22Rv1 (cell line): ENCODE results near the gene S100A13.
"Not testable (repeated sequence)": the region's sequence is repeated elsewhere in the genome, so short reads cannot be mapped to it uniquely, and the experiment has no call there.

Experiments
- H3K27ac ChIP-seq: fragments of 450-650 bp; 2 replicates; pipeline ENCODE4 v1.5.1; 2017
- ZFX ChIP-seq: fragments of 450-650 bp; IDR thresholded peaks from 2 replicates; pipeline ENCODE4 v1.6.1; 2017; ENCODE audit warnings: antibody characterized with exemption, borderline replicate concordance
- TF ChIP-seq, protein P1 (sequence below): fragments of 450-650 bp; IDR thresholded peaks from 2 replicates; pipeline ENCODE4 v1.5.1; 2017; ENCODE audit warnings: mild to moderate bottlenecking

Gene S100A13

DNA sequence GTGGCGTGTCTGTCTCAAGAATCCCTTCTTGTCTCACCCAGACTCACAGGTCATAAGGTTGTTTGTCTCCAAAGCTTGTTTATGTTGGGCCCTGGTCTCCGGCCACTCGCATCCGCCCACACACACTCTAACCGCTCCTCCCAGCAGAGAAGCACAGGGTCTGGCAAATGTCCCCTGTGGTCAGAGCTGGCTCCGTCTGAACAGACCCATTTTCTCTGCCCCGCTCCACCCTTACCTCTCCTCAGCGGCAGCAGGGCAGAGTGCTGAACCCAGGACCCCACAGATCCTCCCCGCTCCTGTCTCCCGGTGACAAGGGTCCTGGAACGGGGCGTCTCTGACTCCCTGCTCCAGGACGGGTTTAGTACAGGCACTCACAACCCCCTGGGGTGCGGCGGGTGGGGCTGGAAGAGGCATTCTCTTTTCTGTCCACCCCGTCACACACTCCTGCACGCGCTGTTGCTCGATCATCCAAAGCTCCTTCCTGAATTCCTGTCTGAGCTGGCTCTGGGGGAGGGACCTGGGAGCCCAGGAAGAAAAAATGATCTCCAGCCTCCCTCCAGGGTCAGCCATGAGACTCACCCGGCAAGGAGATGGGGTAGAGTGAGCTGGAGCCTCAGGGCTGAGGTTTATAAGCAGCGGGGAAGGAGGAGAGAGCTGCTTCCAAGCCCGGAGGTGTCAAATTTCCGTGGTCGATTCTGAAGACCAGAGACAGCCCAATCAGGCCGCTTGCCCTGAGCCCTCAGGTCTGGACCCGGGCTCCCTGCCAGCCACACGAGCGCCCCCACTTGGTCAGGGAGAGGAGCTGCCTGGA, at the start of gene S100A13:
Gene S100A13 (minus strand): TSS at position 602 of the 811 bp plus-strand sequence. CDS start 1,033 bp downstream, outside the sequence.
- TF ChIP-seq, protein P1, sequence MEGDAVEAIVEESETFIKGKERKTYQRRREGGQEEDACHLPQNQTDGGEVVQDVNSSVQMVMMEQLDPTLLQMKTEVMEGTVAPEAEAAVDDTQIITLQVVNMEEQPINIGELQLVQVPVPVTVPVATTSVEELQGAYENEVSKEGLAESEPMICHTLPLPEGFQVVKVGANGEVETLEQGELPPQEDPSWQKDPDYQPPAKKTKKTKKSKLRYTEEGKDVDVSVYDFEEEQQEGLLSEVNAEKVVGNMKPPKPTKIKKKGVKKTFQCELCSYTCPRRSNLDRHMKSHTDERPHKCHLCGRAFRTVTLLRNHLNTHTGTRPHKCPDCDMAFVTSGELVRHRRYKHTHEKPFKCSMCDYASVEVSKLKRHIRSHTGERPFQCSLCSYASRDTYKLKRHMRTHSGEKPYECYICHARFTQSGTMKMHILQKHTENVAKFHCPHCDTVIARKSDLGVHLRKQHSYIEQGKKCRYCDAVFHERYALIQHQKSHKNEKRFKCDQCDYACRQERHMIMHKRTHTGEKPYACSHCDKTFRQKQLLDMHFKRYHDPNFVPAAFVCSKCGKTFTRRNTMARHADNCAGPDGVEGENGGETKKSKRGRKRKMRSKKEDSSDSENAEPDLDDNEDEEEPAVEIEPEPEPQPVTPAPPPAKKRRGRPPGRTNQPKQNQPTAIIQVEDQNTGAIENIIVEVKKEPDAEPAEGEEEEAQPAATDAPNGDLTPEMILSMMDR = peak; percentile 93
- TF ChIP-seq ZFX = no peak
- peak within 1 kb of the TSS; percentile 88 for H3K27ac ChIP-seq

DNA sequence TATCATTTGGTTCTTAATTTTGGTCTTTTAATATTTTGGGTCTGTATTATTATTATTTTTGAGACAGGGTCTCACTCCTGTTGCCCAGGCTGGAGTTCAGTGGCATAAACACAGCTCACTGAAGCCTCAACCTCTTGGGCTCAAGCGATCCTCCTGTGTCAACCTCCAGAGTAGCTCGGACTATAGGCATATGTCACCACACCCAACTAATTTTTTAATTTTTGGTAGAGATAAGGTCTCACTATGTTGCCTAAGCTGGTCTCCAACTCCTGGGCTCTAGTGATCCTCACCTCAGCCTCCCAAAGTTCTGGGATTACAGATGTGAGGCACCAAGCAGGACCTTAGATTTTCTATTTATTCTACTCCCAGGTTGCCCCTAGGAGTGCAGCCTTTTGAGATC, 46.2 kb upstream of the S100A13 start:
- TF ChIP-seq, protein P1 = no peak
- no peak for TF ChIP-seq ZFX
- no peak overlapping the region for H3K27ac ChIP-seq

DNA sequence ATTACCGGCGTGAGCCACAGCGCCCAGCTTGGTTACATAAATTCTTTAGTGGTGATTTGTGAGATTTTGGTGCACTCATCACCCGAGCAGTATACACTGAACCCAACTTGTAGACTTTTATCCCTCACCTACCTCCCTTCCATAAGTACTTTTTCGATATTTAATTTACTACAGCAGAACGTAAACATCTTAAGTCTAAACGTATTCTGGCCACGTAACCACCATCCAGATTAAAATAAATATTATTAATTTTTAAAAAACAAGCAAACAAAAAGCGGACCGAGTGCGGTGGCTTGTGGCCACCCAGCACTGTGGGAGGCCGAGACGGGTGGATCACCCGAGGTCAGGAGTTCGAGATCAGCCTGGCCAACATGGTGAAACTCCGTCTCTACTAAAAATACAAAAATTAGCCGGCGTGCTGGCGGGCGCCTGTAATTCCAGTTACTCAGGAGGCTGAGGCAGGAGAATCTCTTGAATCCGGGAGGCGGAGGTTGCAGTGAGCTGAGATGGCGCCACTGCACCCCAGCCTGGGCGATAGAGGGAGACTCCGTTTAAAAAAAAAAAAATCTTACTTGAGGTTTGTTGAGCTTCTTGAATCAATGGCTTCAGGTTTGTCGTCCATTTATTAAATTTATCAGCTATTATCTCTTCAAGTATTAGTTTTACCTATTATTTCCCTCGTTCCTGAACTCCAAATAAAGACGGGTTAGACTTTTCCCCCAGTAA, 44.5 kb upstream of the S100A13 start:
- TF ChIP-seq, protein P1 = peak; percentile 7; the same call in 1 of the 2 replicates
- peak overlapping the region; percentile 92 for H3K27ac ChIP-seq

DNA sequence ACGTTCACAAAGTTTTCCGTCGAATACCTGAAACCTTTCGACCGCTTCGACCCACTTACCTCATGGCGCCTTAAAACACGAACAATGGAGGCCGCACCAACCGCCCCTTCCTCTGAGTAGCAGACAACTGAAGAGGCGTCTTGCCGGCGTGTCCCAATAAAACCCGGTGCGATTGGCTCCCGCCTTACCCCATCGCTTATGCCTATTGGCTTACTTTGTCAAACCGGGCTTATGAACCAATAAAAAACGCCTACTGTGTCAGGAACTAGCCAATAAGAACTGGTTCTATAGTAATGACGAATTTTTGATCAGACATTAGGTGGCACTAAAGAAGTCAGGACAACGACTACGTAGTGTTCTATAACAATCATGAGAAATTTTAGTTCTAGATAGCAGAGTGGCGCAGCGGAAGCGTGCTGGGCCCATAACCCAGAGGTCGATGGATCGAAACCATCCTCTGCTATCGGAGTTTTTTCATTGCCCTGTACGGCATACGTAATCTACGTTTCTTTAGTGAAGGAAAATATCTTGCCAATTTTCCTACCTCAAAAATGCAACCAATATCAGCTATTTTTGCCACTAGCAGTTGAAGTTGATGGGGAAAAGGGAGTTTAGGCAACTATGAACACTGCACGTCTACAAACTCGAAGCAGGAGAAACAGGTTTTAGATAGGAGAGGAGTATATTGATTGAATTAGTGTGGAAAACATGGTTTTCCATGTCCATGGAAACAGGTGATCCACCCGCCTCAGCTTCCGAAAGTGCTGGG, 43.7 kb upstream of the S100A13 start, which contains the start of gene ILF2:
Gene ILF2 (minus strand): TSS at position 135 of the 769 bp plus-strand sequence. CDS start 71 bp downstream, at position 64.
- H3K27ac ChIP-seq = peak within 1 kb of the TSS; percentile 92
- TF ChIP-seq, protein P1 = peak; percentile 61
- no peak for TF ChIP-seq ZFX

DNA sequence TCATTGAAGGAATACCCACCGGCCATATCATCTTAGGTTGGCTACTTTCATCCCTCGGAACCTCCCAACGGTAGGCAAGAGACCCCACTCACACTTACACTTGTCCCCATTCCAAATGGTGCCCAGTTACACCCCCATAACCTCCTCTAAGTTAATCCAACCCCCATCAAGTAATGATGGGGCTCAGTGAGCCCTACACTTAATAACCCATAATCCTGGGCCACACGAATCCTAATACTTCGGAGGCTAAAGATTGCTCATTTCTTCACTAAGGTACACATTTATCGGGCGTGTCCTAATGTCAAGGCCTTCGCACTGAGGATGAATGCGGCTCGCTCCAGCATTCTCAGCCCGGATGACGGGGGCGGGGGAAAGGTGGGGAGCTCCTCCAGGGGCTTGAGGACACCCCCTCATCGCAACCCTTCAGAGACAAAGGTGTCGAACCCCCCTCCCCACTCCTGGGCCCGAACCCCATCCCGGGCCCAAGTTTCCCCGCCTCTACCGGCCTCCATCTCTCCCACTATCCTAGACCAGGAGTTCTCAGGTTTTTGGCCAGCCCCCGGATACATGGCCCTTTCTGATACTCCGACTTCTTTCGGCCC, 43.1 kb upstream of the S100A13 start:
- H3K27ac ChIP-seq = peak overlapping the region; percentile 92
- no peak for TF ChIP-seq ZFX
- TF ChIP-seq, protein P1 = no peak

DNA sequence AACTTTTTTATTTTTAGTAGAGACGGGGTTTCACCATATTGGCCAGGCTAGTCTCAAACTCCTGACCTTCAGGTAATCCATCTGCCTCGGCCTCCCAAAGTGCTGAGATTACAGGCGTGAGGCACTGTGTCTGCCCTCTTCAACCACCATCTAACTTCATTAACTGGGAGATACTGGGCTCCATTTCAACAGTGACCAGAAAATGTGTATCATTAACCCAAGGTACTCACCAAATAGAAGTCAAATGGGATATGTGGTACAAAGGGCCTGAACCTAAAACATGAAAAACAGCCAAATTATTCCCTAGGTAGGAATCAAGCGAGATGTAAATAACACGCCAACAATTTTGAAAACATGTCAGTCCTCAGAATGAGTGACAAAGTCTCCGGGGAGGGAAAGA, 42.3 kb upstream of the S100A13 start:
- TF ChIP-seq, protein P1 = no peak
- TF ChIP-seq ZFX = no peak
- peak overlapping the region; percentile 92; the same call in 1 of the 2 replicates for H3K27ac ChIP-seq

DNA sequence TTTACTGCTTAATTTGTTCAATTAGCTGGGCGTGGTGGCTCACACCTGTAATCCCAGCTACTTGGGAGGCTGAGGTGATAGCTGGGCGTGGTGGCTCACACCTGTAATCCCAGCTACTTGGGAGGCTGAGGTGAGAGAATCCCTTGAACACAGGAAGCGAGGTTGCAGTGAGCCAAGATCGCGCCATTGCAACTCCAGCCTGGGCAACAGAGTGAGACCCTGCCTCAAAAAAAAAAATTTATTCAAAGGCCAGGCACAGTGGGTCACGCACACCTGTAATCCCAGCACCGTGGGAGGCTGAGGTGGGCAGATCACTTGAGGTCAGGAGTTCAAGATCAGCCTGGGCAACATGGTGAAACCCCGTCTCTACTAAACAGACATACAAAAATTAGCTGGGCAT, 41.4 kb upstream of the S100A13 start:
- H3K27ac ChIP-seq = not testable (repeated sequence)
